Measurements from ENCODE around the gene OCA2. TPM values are rescaled to one million over a fixed set of nuclear protein-coding genes. Genes with fewer than 3 reads are reported as not detected.

OCA2 gene
- total and polyA plus RNA-seq, 11 donors = 0.04 to 0.10 (median 0.07) TPM; not detected in 8

- TF ChIP-seq CTCF (IDR thresholded peaks at IDR 0.05) (no peak), POLR2A (IDR thresholded peaks at IDR 0.05) (no peak)
- Histone ChIP-seq H3K9me3 (peaks cover 0 to 5% (median 0%) of the 10 kb centered on the region in 12 donors), H3K36me3 (no peaks in the 10 kb centered on the region), H3K4me3 (no peak overlapping the region), H3K4me1 (no peaks in the 10 kb centered on the region), H3K27ac (no peak overlapping the region), H3K27me3 (no peaks in the 10 kb centered on the region)
- WGBS, 4 donors = 77 to 87% (median 80%) methylated on average over 10 of the region's 10 CpGs
- ATAC-seq = no peak
- intact Hi-C loops (cut with DNase I) = no loop called here
- DNase-seq = no peak
Measured at GRCh38 chr15:28001641-28002040, 97.5 kb downstream of the OCA2 start.

- no peak overlapping the region for H3K27ac ChIP-seq
- no peak for TF ChIP-seq POLR2A (IDR thresholded peaks at IDR 0.05)
- no peak for TF ChIP-seq CTCF (IDR thresholded peaks at IDR 0.05)
- ATAC-seq (no peak), DNase-seq (no peak)
- H3K36me3 ChIP-seq = no peaks in the 10 kb centered on the region
- intact Hi-C loops (cut with DNase I) = no loop called here
- no peaks in the 10 kb centered on the region for H3K4me1 ChIP-seq
- H3K9me3 ChIP-seq = peaks cover 0 to 5% (median 0%) of the 10 kb centered on the region in 12 donors
- 70 to 80% (median 73%) methylated on average over 16 of the region's 16 CpGs for WGBS, 4 donors
- H3K4me3 ChIP-seq = no peak overlapping the region
- peaks cover 0 to 7% (median 0%) of the 10 kb centered on the region in 9 donors for H3K27me3 ChIP-seq
Measured at GRCh38 chr15:27993996-27994780, 104.9 kb downstream of the OCA2 start.

- peaks cover 0 to 7% (median 0%) of the 10 kb centered on the region in 9 donors for H3K27me3 ChIP-seq
- no peaks in the 10 kb centered on the region for H3K4me1 ChIP-seq
- ATAC-seq = no peak
- peaks cover 0 to 5% (median 0%) of the 10 kb centered on the region in 12 donors for H3K9me3 ChIP-seq
- no peak for TF ChIP-seq POLR2A (IDR thresholded peaks at IDR 0.05)
- no peak for TF ChIP-seq CTCF (IDR thresholded peaks at IDR 0.05)
- WGBS, 4 donors = 80 to 88% (median 85%) methylated on average over 10 of the region's 10 CpGs
- H3K4me3 ChIP-seq = no peak overlapping the region
- H3K27ac ChIP-seq = no peak overlapping the region
- intact Hi-C loops (cut with DNase I) = no loop called here
- H3K36me3 ChIP-seq = no peaks in the 10 kb centered on the region
- DNase-seq = no peak
Measured at GRCh38 chr15:27993544-27993943, 105.6 kb downstream of the OCA2 start.

GRCh38 chr15:27990521-27991515 is 108.3 kb downstream of the OCA2 start:
- peaks cover 0 to 7% (median 0%) of the 10 kb centered on the region in 9 donors for H3K27me3 ChIP-seq
- no peak overlapping the region for H3K27ac ChIP-seq
- intact Hi-C loops (cut with DNase I) = no loop called here
- 61 to 74% (median 72%) methylated on average over 16 of the region's 16 CpGs for WGBS, 4 donors
- no peak overlapping the region for H3K4me3 ChIP-seq
- H3K36me3 ChIP-seq = no peaks in the 10 kb centered on the region
- TF ChIP-seq CTCF (IDR thresholded peaks at IDR 0.05) = no peak
- TF ChIP-seq POLR2A (IDR thresholded peaks at IDR 0.05) = no peak
- H3K9me3 ChIP-seq = no peaks in the 10 kb centered on the region
- ATAC-seq = no peak
- no peaks in the 10 kb centered on the region for H3K4me1 ChIP-seq
- no peak for DNase-seq

All from heart left ventricle (tissue), 16 donors.